HCT116 (cell line): Measurements from ENCODE around the gene NPLOC4. TPM values are rescaled to one million over a fixed set of nuclear protein-coding genes. Genes with fewer than 3 reads are reported as not detected.

Experiments used
- ATAC-seq: fragments of 200-7000 bp; cut with Tn5 transposase; 2 replicates; pipeline ENCODE4 v1.9.1; 2020; ENCODE audit warnings: mild to moderate bottlenecking, moderate library complexity
- BruUV-seq: library from RNA; stranded (reverse); fragments of 400-500 nt; replicated peaks from 2 replicates; lab custom pipeline; 2021; lab: Mats Ljungman, UMichigan
- CTCF ChIA-PET: fragments of 300-600 bp; sonication (Branson Sonifier 250); formaldehyde crosslinking; loops from one replicate; lab custom pipeline; 2021; ENCODE audit warnings: antibody characterized with exemption; lab: Charles Lee
- POLR2A ChIA-PET: fragments of 300-600, 350-600 bp; sonication (Branson Sonifier 250); formaldehyde crosslinking; loops from one replicate; lab custom pipeline; 2021; ENCODE audit warnings: antibody characterized with exemption; lab: Charles Lee
- RAD21 ChIA-PET, 2 experiments: fragments of 300-600 bp; sonication (Branson Sonifier 250); formaldehyde crosslinking; loops; one replicate each; lab custom pipeline; 2023; ENCODE audit warnings: low total read pairs in 2 of 2; ENCODE audit not compliant: uncharacterized antibody in 2 of 2, unreplicated experiment in 2 of 2, low non-redundant PET in 1 of 2; lab: Charles Lee
- DNase-seq: peaks from one replicate; pipeline ENCODE4 v3.0.0-alpha.2; 2010; ENCODE audit warnings: low read depth, low spot score
- H2AFZ ChIP-seq: fragments of 200-600 bp; shearing (Covaris generic), sonication (generic); 2 replicates; pipeline ENCODE4 v1.6.1; 2017; ENCODE audit warnings: low read depth, mixed run types, mixed read lengths, antibody characterized with exemption, low read length; ENCODE audit not compliant: poor library complexity, severe bottlenecking
- H3K27ac ChIP-seq: 2 replicates; pipeline ENCODE4 v1.5.1; 2012; ENCODE audit warnings: low read depth, low read length
- H3K27me3 ChIP-seq: fragments of 200-600 bp; sonication (generic); 2 replicates; pipeline ENCODE4 v1.6.1; 2016; ENCODE audit warnings: mixed run types, low read length, mixed read lengths; ENCODE audit not compliant: insufficient read depth
- H3K36me3 ChIP-seq, 2 experiments: fragments of 200-500 bp in 1 of 2; fragments of 200-600 bp in 1 of 2; sonication (Bioruptor generic) in 1 of 2; sonication (generic) in 1 of 2; 2 replicates each; pipeline versions ENCODE4 v1.5.1 to v1.6.1; 2014 to 2016; ENCODE audit warnings: low read length in 2 of 2, inconsistent platforms in 1 of 2, mixed read lengths in 1 of 2, mixed run types in 1 of 2; ENCODE audit not compliant: insufficient read depth in 2 of 2, control insufficient read depth in 1 of 2
- H3K4me1 ChIP-seq, 2 experiments: fragments of 200-600 bp in 1 of 2; sonication (generic) in 1 of 2; 2 replicates each; pipeline versions ENCODE4 v1.5.1 to v1.6.1; 2012 to 2017; ENCODE audit warnings: low read length in 2 of 2, inconsistent platforms in 1 of 2, mild to moderate bottlenecking in 1 of 2, mixed read lengths in 1 of 2, mixed run types in 1 of 2, moderate library complexity in 1 of 2; ENCODE audit not compliant: insufficient read depth in 2 of 2, control insufficient read depth in 1 of 2
- H3K4me2 ChIP-seq: fragments of 200-600 bp; sonication (generic); 2 replicates; pipeline ENCODE4 v1.6.1; 2017; ENCODE audit warnings: mixed run types, low read length, mixed read lengths
- H3K4me3 ChIP-seq, 2 experiments: fragments of 200-600 bp in 1 of 2; sonication (generic) in 1 of 2; replicated peaks in 1 of 2; 2 replicates each; pipeline ENCODE4 v1.5.1; 2011 to 2016; ENCODE audit warnings: low read length in 2 of 2, control low read depth in 1 of 2, low read depth in 1 of 2, mild to moderate bottlenecking in 1 of 2, mixed read lengths in 1 of 2, mixed run types in 1 of 2
- H3K79me2 ChIP-seq: fragments of 200-600 bp; sonication (generic); 2 replicates; pipeline ENCODE4 v1.6.1; 2017; ENCODE audit warnings: mild to moderate bottlenecking, mixed run types, low read length, moderate library complexity, mixed read lengths; ENCODE audit not compliant: insufficient read depth
- H3K9ac ChIP-seq: fragments of 200-600 bp; sonication (generic); 2 replicates; pipeline ENCODE4 v1.6.1; 2016; ENCODE audit warnings: low read length, mixed read lengths
- H3K9me2 ChIP-seq: fragments of 200-600 bp; sonication (generic), shearing (Covaris generic); 2 replicates; pipeline ENCODE4 v1.6.1; 2017; ENCODE audit warnings: mixed run types, mild to moderate bottlenecking, moderate library complexity; ENCODE audit not compliant: insufficient read depth
- H3K9me3 ChIP-seq, 2 experiments: fragments of 200-500 bp in 1 of 2; fragments of 200-600 bp in 1 of 2; sonication (Bioruptor generic) in 1 of 2; sonication (generic) in 1 of 2; 2 replicates each; pipeline ENCODE4 v1.6.1; 2014 to 2017; ENCODE audit warnings: low read length in 2 of 2, mixed read lengths in 2 of 2, inconsistent platforms in 1 of 2, low read depth in 1 of 2, mild to moderate bottlenecking in 1 of 2, mixed run types in 1 of 2, moderate library complexity in 1 of 2; ENCODE audit not compliant: control insufficient read depth in 1 of 2, insufficient read depth in 1 of 2
- H4K20me1 ChIP-seq: fragments of 200-600 bp; sonication (generic), shearing (Covaris generic); 2 replicates; pipeline ENCODE4 v1.6.1; 2017; ENCODE audit warnings: mixed run types, mild to moderate bottlenecking, moderate library complexity; ENCODE audit not compliant: insufficient read depth
- EGR1 ChIP-seq: IDR thresholded peaks from 2 replicates; pipeline ENCODE4 v1.6.1; 2012; ENCODE audit warnings: low read depth
- EZH2 ChIP-seq: fragments of 200-600 bp; sonication (generic); IDR thresholded peaks from 2 replicates; pipeline ENCODE4 v1.6.1; 2017; ENCODE audit warnings: antibody characterized with exemption, mixed run types
- EZH2phosphoT487 ChIP-seq: fragments of 200-600 bp; IDR thresholded peaks from 2 replicates; pipeline ENCODE4 v1.6.1; 2018; ENCODE audit warnings: antibody characterized with exemption, borderline replicate concordance
- FOSL1 ChIP-seq: IDR thresholded peaks from 2 replicates; pipeline ENCODE4 v1.6.1; 2012; ENCODE audit warnings: low read depth
- POLR2A ChIP-seq: IDR thresholded peaks from 2 replicates; pipeline ENCODE4 v1.7.0; 2011; ENCODE audit warnings: borderline replicate concordance; ENCODE audit not compliant: insufficient read depth, insufficient read length; ENCODE audit errors: extremely low read depth
- RAD21 ChIP-seq: IDR thresholded peaks from 2 replicates; pipeline ENCODE4 v1.6.1; 2012; ENCODE audit warnings: low read depth, mild to moderate bottlenecking
- SIN3A ChIP-seq: IDR thresholded peaks from 2 replicates; pipeline ENCODE4 v1.6.1; 2012; ENCODE audit warnings: low read depth
- SRF ChIP-seq: IDR thresholded peaks from 2 replicates; pipeline ENCODE4 v1.6.1; 2012; ENCODE audit warnings: low read depth
- TCF7L2 ChIP-seq: IDR thresholded peaks from 2 replicates; pipeline ENCODE4 v1.7.0; 2011; ENCODE audit warnings: borderline replicate concordance, inconsistent platforms; ENCODE audit not compliant: insufficient read depth, insufficient read length; ENCODE audit errors: extremely low read depth
- YY1 ChIP-seq: IDR thresholded peaks from 2 replicates; pipeline ENCODE4 v1.6.1; 2011; ENCODE audit warnings: low read length, low read depth, moderate library complexity, mild to moderate bottlenecking; ENCODE audit not compliant: insufficient replicate concordance; ENCODE audit errors: extremely low read depth
- intact Hi-C: fragments of 100-400 bp; cut with micrococcal nuclease; formaldehyde crosslinking; loops from 2 replicates; pipeline ENCODE4 v1.10.0; 2022
- total RNA-seq: library from RNA; stranded (reverse); gene quantifications from one replicate; pipeline ENCODE4 v1.2.1, GENCODE V29; 2021; ENCODE audit not compliant: unreplicated experiment
- TF ChIP-seq, protein P1 (sequence below): IDR thresholded peaks from 2 replicates; pipeline ENCODE4 v1.6.1; 2012; ENCODE audit warnings: low read depth
- TF ChIP-seq, protein P2 (sequence below): IDR thresholded peaks from 2 replicates; pipeline ENCODE4 v1.6.1; 2011; ENCODE audit warnings: mild to moderate bottlenecking, low read length, moderate library complexity; ENCODE audit not compliant: insufficient replicate concordance; ENCODE audit errors: extremely low read depth
- TF ChIP-seq, protein P3 (sequence below), 3 experiments: fragments of 200-600 bp in 1 of 3; sonication (generic) in 1 of 3; IDR thresholded peaks in 2 of 3; conservative IDR thresholded peaks in 1 of 3; 2 replicates each; pipeline ENCODE4 v1.5.1; 2012 to 2017; ENCODE audit warnings: low read depth in 2 of 3, low read length in 2 of 3, antibody characterized with exemption in 1 of 3, borderline replicate concordance in 1 of 3, control low read depth in 1 of 3, mild to moderate bottlenecking in 1 of 3, mixed read lengths in 1 of 3, mixed run types in 1 of 3, moderate library complexity in 1 of 3; ENCODE audit not compliant: insufficient read depth in 1 of 3
- TF ChIP-seq, protein P4 (sequence below): IDR thresholded peaks from 2 replicates; pipeline ENCODE4 v1.6.1; 2012

Gene NPLOC4
- total RNA-seq, 1 experiment from 2014 or later = 137 TPM

- Histone ChIP-seq H3K9me3 (no peaks in the 10 kb centered on the region), H3K4me3 (no peak overlapping the region), H2AFZ (no peak overlapping the region), H3K27ac (no peak overlapping the region), H3K36me3 (no peaks in the 10 kb centered on the region), H4K20me1 (peaks cover 14% of the 10 kb centered on the region; the same call in 1 of the 2 replicates), H3K4me1 (peaks cover 12 to 40% of the 10 kb centered on the region in 2 experiments), H3K9ac (no peak overlapping the region), H3K27me3 (no peaks in the 10 kb centered on the region), H3K9me2 (no peaks in the 10 kb centered on the region), H3K79me2 (peaks cover 17% of the 10 kb centered on the region), H3K4me2 (no peak overlapping the region)
- intact Hi-C loops = no loop called here
- POLR2A ChIA-PET = no interaction called here
- RAD21 ChIA-PET = no interaction called here
- CTCF ChIA-PET = no interaction called here
- DNase-seq = no peak
- no peak for ATAC-seq
- BruUV-seq = no TSS peak
- TF ChIP-seq EGR1 (no peak), YY1 (no peak), TCF7L2 (no peak), SRF (no peak), SIN3A (no peak), FOSL1 (no peak), EZH2 (no peak), RAD21 (no peak), POLR2A (no peak), EZH2phosphoT487 (no peak)
- TF ChIP-seq, protein P1, sequence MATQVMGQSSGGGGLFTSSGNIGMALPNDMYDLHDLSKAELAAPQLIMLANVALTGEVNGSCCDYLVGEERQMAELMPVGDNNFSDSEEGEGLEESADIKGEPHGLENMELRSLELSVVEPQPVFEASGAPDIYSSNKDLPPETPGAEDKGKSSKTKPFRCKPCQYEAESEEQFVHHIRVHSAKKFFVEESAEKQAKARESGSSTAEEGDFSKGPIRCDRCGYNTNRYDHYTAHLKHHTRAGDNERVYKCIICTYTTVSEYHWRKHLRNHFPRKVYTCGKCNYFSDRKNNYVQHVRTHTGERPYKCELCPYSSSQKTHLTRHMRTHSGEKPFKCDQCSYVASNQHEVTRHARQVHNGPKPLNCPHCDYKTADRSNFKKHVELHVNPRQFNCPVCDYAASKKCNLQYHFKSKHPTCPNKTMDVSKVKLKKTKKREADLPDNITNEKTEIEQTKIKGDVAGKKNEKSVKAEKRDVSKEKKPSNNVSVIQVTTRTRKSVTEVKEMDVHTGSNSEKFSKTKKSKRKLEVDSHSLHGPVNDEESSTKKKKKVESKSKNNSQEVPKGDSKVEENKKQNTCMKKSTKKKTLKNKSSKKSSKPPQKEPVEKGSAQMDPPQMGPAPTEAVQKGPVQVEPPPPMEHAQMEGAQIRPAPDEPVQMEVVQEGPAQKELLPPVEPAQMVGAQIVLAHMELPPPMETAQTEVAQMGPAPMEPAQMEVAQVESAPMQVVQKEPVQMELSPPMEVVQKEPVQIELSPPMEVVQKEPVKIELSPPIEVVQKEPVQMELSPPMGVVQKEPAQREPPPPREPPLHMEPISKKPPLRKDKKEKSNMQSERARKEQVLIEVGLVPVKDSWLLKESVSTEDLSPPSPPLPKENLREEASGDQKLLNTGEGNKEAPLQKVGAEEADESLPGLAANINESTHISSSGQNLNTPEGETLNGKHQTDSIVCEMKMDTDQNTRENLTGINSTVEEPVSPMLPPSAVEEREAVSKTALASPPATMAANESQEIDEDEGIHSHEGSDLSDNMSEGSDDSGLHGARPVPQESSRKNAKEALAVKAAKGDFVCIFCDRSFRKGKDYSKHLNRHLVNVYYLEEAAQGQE = no peak
- TF ChIP-seq, protein P2, sequence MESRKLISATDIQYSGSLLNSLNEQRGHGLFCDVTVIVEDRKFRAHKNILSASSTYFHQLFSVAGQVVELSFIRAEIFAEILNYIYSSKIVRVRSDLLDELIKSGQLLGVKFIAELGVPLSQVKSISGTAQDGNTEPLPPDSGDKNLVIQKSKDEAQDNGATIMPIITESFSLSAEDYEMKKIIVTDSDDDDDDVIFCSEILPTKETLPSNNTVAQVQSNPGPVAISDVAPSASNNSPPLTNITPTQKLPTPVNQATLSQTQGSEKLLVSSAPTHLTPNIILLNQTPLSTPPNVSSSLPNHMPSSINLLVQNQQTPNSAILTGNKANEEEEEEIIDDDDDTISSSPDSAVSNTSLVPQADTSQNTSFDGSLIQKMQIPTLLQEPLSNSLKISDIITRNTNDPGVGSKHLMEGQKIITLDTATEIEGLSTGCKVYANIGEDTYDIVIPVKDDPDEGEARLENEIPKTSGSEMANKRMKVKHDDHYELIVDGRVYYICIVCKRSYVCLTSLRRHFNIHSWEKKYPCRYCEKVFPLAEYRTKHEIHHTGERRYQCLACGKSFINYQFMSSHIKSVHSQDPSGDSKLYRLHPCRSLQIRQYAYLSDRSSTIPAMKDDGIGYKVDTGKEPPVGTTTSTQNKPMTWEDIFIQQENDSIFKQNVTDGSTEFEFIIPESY = no peak
- TF ChIP-seq, protein P3, sequence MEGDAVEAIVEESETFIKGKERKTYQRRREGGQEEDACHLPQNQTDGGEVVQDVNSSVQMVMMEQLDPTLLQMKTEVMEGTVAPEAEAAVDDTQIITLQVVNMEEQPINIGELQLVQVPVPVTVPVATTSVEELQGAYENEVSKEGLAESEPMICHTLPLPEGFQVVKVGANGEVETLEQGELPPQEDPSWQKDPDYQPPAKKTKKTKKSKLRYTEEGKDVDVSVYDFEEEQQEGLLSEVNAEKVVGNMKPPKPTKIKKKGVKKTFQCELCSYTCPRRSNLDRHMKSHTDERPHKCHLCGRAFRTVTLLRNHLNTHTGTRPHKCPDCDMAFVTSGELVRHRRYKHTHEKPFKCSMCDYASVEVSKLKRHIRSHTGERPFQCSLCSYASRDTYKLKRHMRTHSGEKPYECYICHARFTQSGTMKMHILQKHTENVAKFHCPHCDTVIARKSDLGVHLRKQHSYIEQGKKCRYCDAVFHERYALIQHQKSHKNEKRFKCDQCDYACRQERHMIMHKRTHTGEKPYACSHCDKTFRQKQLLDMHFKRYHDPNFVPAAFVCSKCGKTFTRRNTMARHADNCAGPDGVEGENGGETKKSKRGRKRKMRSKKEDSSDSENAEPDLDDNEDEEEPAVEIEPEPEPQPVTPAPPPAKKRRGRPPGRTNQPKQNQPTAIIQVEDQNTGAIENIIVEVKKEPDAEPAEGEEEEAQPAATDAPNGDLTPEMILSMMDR (IDR thresholded peaks at IDR 0.05 in 2 of 3, conservative IDR thresholded peaks at IDR 0.05 in 1 of 3; ENCODE audit: borderline replicate concordance in 1 of 3, insufficient read depth in 1 of 3, low read depth in 2 of 3, low read length in 2 of 3) = no peak
- TF ChIP-seq, protein P4, sequence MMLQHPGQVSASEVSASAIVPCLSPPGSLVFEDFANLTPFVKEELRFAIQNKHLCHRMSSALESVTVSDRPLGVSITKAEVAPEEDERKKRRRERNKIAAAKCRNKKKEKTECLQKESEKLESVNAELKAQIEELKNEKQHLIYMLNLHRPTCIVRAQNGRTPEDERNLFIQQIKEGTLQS = no peak
Observed at GRCh38 chr17:81640011-81640410, 3.1 kb upstream of the NPLOC4 start.
